Prostate gland (tissue), 2 donors: ENCODE measurements around the gene PCDHGC3.

Experiments
- POLR2A ChIP-seq: fragments of 450-650 bp; IDR thresholded peaks from one replicate; pipeline ENCODE4 v1.6.1; 2016; ENCODE audit warnings: antibody characterized with exemption, mild to moderate bottlenecking
- POLR2AphosphoS5 ChIP-seq: sonication (generic); formaldehyde crosslinking; IDR thresholded peaks from one replicate; pipeline ENCODE4 v1.6.1; 2017; ENCODE audit warnings: antibody characterized with exemption
- TF ChIP-seq, protein P1 (sequence below), 4 experiments: fragments of 200-600 bp in 2 of 4; fragments of 450-650 bp in 2 of 4; sonication (generic) in 2 of 4; IDR thresholded peaks; 1 replicate in 3 of 4; 2 replicates in 1 of 4; pipeline ENCODE4 v1.5.1; 2016 to 2019; ENCODE audit warnings: antibody characterized with exemption in 4 of 4, mild to moderate bottlenecking in 2 of 4, moderate library complexity in 2 of 4

DNA sequence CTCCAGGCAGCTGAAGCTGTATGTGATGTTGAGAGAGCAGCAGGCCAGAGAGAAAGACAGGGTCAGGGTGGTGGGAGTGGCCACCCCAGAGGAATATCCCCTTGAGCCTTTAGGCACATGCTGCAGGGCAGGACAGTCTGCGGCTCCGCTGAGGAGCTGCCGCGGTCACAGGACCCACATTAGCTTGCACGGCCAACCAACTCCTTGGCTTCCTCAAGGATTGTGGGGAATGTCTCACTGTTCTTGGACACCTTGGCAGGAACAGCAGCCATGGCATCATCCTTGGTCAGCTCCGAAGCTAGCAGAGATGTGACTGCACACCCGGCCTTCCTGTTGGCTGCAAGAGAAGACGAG lies 40.9 kb downstream of the PCDHGC3 start:
- TF ChIP-seq, protein P1, sequence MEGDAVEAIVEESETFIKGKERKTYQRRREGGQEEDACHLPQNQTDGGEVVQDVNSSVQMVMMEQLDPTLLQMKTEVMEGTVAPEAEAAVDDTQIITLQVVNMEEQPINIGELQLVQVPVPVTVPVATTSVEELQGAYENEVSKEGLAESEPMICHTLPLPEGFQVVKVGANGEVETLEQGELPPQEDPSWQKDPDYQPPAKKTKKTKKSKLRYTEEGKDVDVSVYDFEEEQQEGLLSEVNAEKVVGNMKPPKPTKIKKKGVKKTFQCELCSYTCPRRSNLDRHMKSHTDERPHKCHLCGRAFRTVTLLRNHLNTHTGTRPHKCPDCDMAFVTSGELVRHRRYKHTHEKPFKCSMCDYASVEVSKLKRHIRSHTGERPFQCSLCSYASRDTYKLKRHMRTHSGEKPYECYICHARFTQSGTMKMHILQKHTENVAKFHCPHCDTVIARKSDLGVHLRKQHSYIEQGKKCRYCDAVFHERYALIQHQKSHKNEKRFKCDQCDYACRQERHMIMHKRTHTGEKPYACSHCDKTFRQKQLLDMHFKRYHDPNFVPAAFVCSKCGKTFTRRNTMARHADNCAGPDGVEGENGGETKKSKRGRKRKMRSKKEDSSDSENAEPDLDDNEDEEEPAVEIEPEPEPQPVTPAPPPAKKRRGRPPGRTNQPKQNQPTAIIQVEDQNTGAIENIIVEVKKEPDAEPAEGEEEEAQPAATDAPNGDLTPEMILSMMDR (IDR thresholded peaks at IDR 0.05): no peak
- TF ChIP-seq POLR2A: no peak
- TF ChIP-seq POLR2AphosphoS5: no peak
